ENCODE data around the gene CLPSL1.

DNA sequence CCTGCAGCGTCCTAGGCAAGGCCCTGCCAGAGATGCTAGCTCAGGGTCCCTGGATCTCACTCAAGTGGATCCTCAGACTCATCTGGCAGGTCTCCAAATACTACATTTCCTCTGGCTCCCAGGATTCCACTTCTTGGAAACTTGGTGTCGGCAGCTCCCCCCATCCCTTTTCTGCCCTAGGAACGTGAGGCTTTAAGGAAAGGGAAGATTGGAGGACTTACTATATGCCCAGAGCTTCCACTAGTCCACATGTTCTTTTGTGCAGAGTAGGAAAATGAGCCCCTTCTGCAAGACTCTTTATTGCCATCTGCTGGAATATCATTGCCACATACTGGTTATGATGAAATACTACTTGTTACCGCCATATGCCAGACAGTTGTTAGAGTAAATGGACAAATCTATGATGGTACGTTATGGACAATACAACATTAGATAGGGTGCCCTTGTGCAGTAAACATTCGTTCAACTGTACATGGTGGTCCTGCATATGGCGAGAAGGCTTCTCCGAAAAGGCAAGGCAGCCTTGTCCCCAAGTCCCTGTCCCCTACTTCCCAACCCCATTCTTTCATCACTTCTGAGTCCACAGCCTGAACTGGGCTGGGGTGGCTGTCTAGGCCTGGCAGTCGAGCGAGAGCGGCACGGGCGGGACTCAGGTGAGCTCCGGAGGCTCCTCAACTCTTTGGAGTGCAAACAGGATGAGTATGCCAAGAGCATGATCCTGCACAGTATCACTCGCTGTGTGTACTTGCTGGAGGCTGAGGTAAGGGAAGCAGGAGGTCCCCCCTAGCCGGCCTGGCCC is 43.2 kb upstream of the CLPSL1 start:
- no peak for TF ChIP-seq TAF1 (IDR thresholded peaks at IDR 0.05; ENCODE audit: low read depth, low read length)
- TF ChIP-seq POLR2AphosphoS5 (IDR thresholded peaks at IDR 0.05; ENCODE audit: low read depth, low read length) = no peak
- no peak for TF ChIP-seq POLR2A (IDR thresholded peaks at IDR 0.05; ENCODE audit: low read depth, low read length)
